ENCODE data around the gene TLCD1.
A peak's percentile ranks its signal among the peaks of the same experiment; 100 is the strongest.

TLCD1 gene

GRCh38 chr17:28726226-28726626, at the start of gene TLCD1:
TLCD1 (minus strand) TSS chr17:28726233; CDS start chr17:28726097, 136 bp downstream.
- peak; percentile 54 to 69 for DNase-seq (ENCODE audit: low read depth in 2 of 2)

GRCh38 chr17:28774206-28774605, 48.2 kb upstream of the TLCD1 start:
- DNase-seq (ENCODE audit: low read depth in 2 of 2) = no peak

- DNase-seq (ENCODE audit: low read depth in 2 of 2) = no peak
Observed at GRCh38 chr17:28773736-28774135, 47.7 kb upstream of the TLCD1 start.

GRCh38 chr17:28765038-28765437, 39.0 kb upstream of the TLCD1 start:
- DNase-seq (ENCODE audit: low read depth in 2 of 2) = no peak

GRCh38 chr17:28763804-28764266, 37.8 kb upstream of the TLCD1 start:
- peak; percentile 74 to 77 for DNase-seq (ENCODE audit: low read depth in 2 of 2)

GRCh38 chr17:28763137-28763799, 37.2 kb upstream of the TLCD1 start:
- DNase-seq (ENCODE audit: low read depth in 2 of 2) = no peak

- no peak for DNase-seq (ENCODE audit: low read depth in 2 of 2)
Observed at GRCh38 chr17:28760601-28761562, 34.8 kb upstream of the TLCD1 start.

- DNase-seq (ENCODE audit: low read depth in 2 of 2) = no peak
Observed at GRCh38 chr17:28759256-28759865, 33.3 kb upstream of the TLCD1 start.

- DNase-seq (ENCODE audit: low read depth in 2 of 2) = no peak
Observed at GRCh38 chr17:28758411-28759121, 32.5 kb upstream of the TLCD1 start.

GRCh38 chr17:28756049-28756804, 30.2 kb upstream of the TLCD1 start:
- no peak for DNase-seq (ENCODE audit: low read depth in 2 of 2)

GRCh38 chr17:28755486-28755885, 29.5 kb upstream of the TLCD1 start:
- DNase-seq (ENCODE audit: low read depth in 2 of 2) = no peak

GRCh38 chr17:28751600-28752366, 25.8 kb upstream of the TLCD1 start:
- DNase-seq (ENCODE audit: low read depth in 2 of 2) = no peak

GRCh38 chr17:28750178-28751047, 24.4 kb upstream of the TLCD1 start:
- DNase-seq (ENCODE audit: low read depth in 2 of 2) = peak; percentile 80 to 92

- no peak for DNase-seq (ENCODE audit: low read depth in 2 of 2)
Observed at GRCh38 chr17:28749516-28750177, 23.6 kb upstream of the TLCD1 start.

- no peak for DNase-seq (ENCODE audit: low read depth in 2 of 2)
Observed at GRCh38 chr17:28748852-28749515, 23.0 kb upstream of the TLCD1 start.

GRCh38 chr17:28747801-28748750, 22.0 kb upstream of the TLCD1 start:
- no peak for DNase-seq (ENCODE audit: low read depth in 2 of 2)

All from activated CD4-positive, alpha-beta T cell treated with anti-CD3 and anti-CD28 coated beads for 24 hours (primary cell).